Peyer's patch (tissue), 4 donors: ENCODE data around the gene ANO9.

Experiments used
- POLR2A ChIP-seq, 2 donors: fragments of 450-650 bp; IDR thresholded peaks; one replicate each; pipeline ENCODE4 v1.5.1; 2017; ENCODE audit warnings: antibody characterized with exemption in 2 of 2, mild to moderate bottlenecking in 2 of 2, moderate library complexity in 2 of 2
- TF ChIP-seq, protein P1 (sequence below), 6 experiments: fragments of 450-650 bp in 4 of 6; fragments of 200-600 bp in 2 of 6; sonication (generic) in 1 of 6; IDR thresholded peaks; one replicate each; pipeline ENCODE4 v1.5.1; 2017 to 2019; ENCODE audit warnings: antibody characterized with exemption in 6 of 6, mild to moderate bottlenecking in 3 of 6, moderate library complexity in 1 of 6

DNA sequence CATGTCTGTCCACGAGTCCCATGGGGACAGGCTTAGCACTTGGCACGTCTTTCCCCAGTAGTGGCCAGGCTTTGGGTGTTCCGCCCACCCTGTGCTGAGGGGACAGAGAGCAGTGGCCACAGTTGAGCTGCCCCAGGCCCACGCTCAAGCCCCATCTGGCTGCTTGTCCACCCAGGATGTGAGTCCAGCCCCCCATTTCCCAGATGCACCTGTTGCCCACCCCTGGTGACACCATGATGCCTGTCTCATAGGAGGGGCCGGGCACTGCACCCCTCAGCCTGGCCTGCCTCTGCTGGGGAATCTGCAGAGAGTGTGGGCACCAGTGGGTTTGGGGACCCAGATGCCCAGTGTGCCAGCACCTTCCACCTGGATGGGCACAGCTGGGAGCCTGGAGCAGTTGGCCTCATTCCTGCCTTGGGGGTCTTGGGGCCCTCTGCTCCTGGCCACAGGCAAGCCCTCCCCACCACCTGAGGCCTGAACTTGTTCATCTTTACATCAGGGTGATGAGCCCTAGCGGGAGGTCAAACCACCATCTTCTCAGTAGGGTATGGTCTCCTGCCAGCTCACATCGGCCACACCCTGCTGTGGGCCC is 32.7 kb downstream of the ANO9 start:
- TF ChIP-seq, protein P1, sequence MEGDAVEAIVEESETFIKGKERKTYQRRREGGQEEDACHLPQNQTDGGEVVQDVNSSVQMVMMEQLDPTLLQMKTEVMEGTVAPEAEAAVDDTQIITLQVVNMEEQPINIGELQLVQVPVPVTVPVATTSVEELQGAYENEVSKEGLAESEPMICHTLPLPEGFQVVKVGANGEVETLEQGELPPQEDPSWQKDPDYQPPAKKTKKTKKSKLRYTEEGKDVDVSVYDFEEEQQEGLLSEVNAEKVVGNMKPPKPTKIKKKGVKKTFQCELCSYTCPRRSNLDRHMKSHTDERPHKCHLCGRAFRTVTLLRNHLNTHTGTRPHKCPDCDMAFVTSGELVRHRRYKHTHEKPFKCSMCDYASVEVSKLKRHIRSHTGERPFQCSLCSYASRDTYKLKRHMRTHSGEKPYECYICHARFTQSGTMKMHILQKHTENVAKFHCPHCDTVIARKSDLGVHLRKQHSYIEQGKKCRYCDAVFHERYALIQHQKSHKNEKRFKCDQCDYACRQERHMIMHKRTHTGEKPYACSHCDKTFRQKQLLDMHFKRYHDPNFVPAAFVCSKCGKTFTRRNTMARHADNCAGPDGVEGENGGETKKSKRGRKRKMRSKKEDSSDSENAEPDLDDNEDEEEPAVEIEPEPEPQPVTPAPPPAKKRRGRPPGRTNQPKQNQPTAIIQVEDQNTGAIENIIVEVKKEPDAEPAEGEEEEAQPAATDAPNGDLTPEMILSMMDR (IDR thresholded peaks at IDR 0.05), result no peak
- no peak for TF ChIP-seq POLR2A (IDR thresholded peaks at IDR 0.05)
